Neuronal stem cell (in vitro differentiated cells): ENCODE measurements around the gene GBP5. TPM values are rescaled to one million over a fixed set of nuclear protein-coding genes. Genes with fewer than 3 reads are reported as not detected.
"Not testable (repeated sequence)": the region's sequence is repeated elsewhere in the genome, so short reads cannot be mapped to it uniquely, and the experiment has no call there.

ENCODE experiments used
- DNase-seq: peaks from one replicate; pipeline ENCODE4 v3.0.0-alpha.2; 2013; ENCODE audit warnings: low spot score
- H2AFZ ChIP-seq: one replicate; pipeline ENCODE4 v1.6.1; 2013; ENCODE audit warnings: mild to moderate bottlenecking, low read length, inconsistent platforms
- H2AK5ac ChIP-seq: 2 replicates; pipeline ENCODE4 v1.6.1; 2013; ENCODE audit warnings: low read depth, mild to moderate bottlenecking, inconsistent platforms, low read length, moderate library complexity, mixed read lengths
- H2BK120ac ChIP-seq: 2 replicates; pipeline ENCODE4 v1.6.1; 2013; ENCODE audit warnings: low read depth, mild to moderate bottlenecking, inconsistent platforms, low read length, moderate library complexity, mixed read lengths
- H2BK12ac ChIP-seq: one replicate; pipeline ENCODE4 v1.6.1; 2013; ENCODE audit warnings: low read length, inconsistent platforms
- H2BK15ac ChIP-seq: 2 replicates; pipeline ENCODE4 v1.6.1; 2013; ENCODE audit warnings: mild to moderate bottlenecking, low read length, inconsistent platforms, mixed read lengths
- H2BK5ac ChIP-seq: one replicate; pipeline ENCODE4 v1.6.1; 2013; ENCODE audit warnings: inconsistent platforms, mild to moderate bottlenecking, low read length, moderate library complexity
- H3K14ac ChIP-seq: one replicate; pipeline ENCODE4 v1.6.1; 2013; ENCODE audit warnings: low read length, inconsistent platforms
- H3K18ac ChIP-seq: 2 replicates; pipeline ENCODE4 v1.6.1; 2013; ENCODE audit warnings: low read length, inconsistent platforms
- H3K23ac ChIP-seq: 2 replicates; pipeline ENCODE4 v1.6.1; 2013; ENCODE audit warnings: low read depth, mild to moderate bottlenecking, mixed read lengths, low read length, inconsistent platforms; ENCODE audit not compliant: poor library complexity
- H3K27ac ChIP-seq: replicated peaks from 3 replicates; pipeline ENCODE4 v1.5.1; 2013; ENCODE audit warnings: low read length, inconsistent platforms
- H3K27me3 ChIP-seq, 3 experiments: 2 replicates each; pipeline ENCODE4 v1.6.1; 2013; ENCODE audit warnings: low read length in 3 of 3, mild to moderate bottlenecking in 2 of 3, inconsistent platforms in 1 of 3, low read depth in 1 of 3, mixed read lengths in 1 of 3, moderate library complexity in 1 of 3; ENCODE audit not compliant: control insufficient read depth in 3 of 3, insufficient read depth in 3 of 3
- H3K36me3 ChIP-seq, 2 donors: replicated peaks in 1 of 2; 2 replicates each; pipeline ENCODE4 v1.6.1; 2013; ENCODE audit warnings: low read length in 2 of 2; ENCODE audit not compliant: control insufficient read depth in 2 of 2, insufficient read depth in 2 of 2
- H3K4ac ChIP-seq: 2 replicates; pipeline ENCODE4 v1.6.1; 2013; ENCODE audit warnings: inconsistent platforms, mild to moderate bottlenecking, low read length, moderate library complexity
- H3K4me1 ChIP-seq, 2 donors: 1 replicate in 1 of 2; 2 replicates in 1 of 2; pipeline ENCODE4 v1.6.1; 2013; ENCODE audit warnings: low read length in 2 of 2, low read depth in 1 of 2; ENCODE audit not compliant: control insufficient read depth in 2 of 2, insufficient read depth in 1 of 2
- H3K4me2 ChIP-seq: one replicate; pipeline ENCODE4 v1.6.1; 2013; ENCODE audit warnings: mild to moderate bottlenecking, low read length, inconsistent platforms; ENCODE audit not compliant: insufficient read depth, poor library complexity, severe bottlenecking
- H3K4me3 ChIP-seq, 2 donors: 2 replicates each; pipeline ENCODE4 v1.5.1; 2013; ENCODE audit warnings: low read length in 2 of 2, mild to moderate bottlenecking in 2 of 2, inconsistent platforms in 1 of 2, moderate library complexity in 1 of 2
- H3K79me1 ChIP-seq: one replicate; pipeline ENCODE4 v1.6.1; 2013; ENCODE audit warnings: low read depth, mild to moderate bottlenecking, inconsistent platforms, low read length, moderate library complexity
- H3K9ac ChIP-seq: one replicate; pipeline ENCODE4 v1.6.1; 2013; ENCODE audit warnings: mild to moderate bottlenecking, low read depth, low read length, inconsistent platforms; ENCODE audit not compliant: poor library complexity
- H3K9me3 ChIP-seq, 2 donors: replicated peaks in 1 of 2; 2 replicates each; pipeline versions ENCODE3 to v1.6.1; 2013; ENCODE audit warnings: low read length in 2 of 2, mild to moderate bottlenecking in 2 of 2, inconsistent platforms in 1 of 2, low read depth in 1 of 2, mixed read lengths in 1 of 2, moderate library complexity in 1 of 2; ENCODE audit not compliant: control insufficient read depth in 2 of 2, insufficient read depth in 1 of 2
- H4K8ac ChIP-seq: one replicate; pipeline ENCODE4 v1.6.1; 2013; ENCODE audit warnings: low read depth, mild to moderate bottlenecking, inconsistent platforms, low read length, moderate library complexity
- H4K91ac ChIP-seq: one replicate; pipeline ENCODE4 v1.6.1; 2013; ENCODE audit warnings: low read length, low read depth, mild to moderate bottlenecking, inconsistent platforms; ENCODE audit not compliant: poor library complexity
- WGBS, 2 donors: extraction: QIAGEN DNeasy Blood & Tissue Kit; methylation state at CpG; one replicate each; pipeline ENCODE4 v1.1.7; 2013; ENCODE audit warnings: missing lambda C conversion rate in 2 of 2, mixed read lengths in 1 of 2; ENCODE audit not compliant: insufficient read length in 2 of 2, insufficient replicate concordance in 1 of 2; ENCODE audit errors: extremely low coverage in 2 of 2; 5-methylcytosine and 5-hydroxymethylcytosine counted together
- polyA plus RNA-seq, 2 experiments: library from polyadenylated mRNA; stranded (reverse); fragments of 200-250 nt; gene quantifications; one replicate each; pipeline ENCODE4 v1.2.3, GENCODE V29; 2013

Gene GBP5
- not detected for polyA plus RNA-seq (2013, experiment 1 of 2)
- not detected for polyA plus RNA-seq (2013, experiment 2 of 2)

DNA sequence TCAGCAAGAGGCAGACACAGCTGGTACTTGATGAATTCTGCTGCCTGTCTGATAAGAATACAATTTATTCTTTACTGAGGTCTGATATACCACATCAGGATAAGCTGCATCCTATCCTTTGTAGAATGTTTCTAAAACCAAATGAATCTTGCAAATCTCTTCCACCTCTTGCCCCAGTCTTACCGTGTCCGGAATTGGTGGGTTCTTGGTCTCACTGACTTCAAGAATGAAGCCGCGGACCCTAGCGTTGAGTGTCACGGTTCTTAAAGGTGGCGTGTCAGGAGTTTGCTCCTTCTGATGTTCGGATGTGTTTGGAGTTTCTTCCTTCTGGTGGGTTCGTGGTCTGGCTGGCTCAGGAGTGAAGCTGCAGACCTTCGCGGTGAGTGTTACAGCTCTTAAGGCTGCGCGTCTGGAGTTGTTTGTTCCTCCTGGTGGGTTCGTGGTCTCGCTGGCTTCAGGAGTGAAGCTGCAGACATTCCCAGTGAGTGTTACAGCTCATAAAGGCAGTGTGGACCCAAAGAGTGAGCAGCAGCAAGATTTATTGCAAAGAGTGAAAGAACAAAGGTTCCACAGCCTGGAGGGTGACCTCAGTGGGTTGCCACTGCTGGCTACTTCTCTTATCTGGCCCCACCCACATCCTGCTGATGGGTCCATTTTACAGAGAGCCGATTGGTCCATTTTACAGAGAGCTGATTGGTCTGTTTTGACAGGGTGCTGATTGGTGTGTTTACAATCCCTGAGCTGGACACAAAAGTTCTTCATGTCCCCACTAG, at the start of gene GBP5:
TSS of gene GBP5 (minus strand) at position 592 of the 773 bp plus-strand sequence. CDS start 3,305 bp downstream, outside the sequence.
- H3K4me3 ChIP-seq, H2BK15ac ChIP-seq, H3K79me1 ChIP-seq, H3K14ac ChIP-seq, H2BK12ac ChIP-seq, H4K91ac ChIP-seq, H2BK120ac ChIP-seq, H3K27ac ChIP-seq, H3K4ac ChIP-seq, H2AK5ac ChIP-seq, H3K27me3 ChIP-seq, H3K9ac ChIP-seq, H3K36me3 ChIP-seq, DNase-seq, H2BK5ac ChIP-seq, H3K9me3 ChIP-seq, H3K4me2 ChIP-seq, H4K8ac ChIP-seq, H3K4me1 ChIP-seq, H2AFZ ChIP-seq: not testable (repeated sequence)
- peak within 1 kb of the TSS; percentile 62 for H3K23ac ChIP-seq
- H3K18ac ChIP-seq = peak within 1 kb of the TSS; percentile 74
- WGBS, 2 donors = no CpG with 5 or more reads among the region's 16 CpGs

- Histone ChIP-seq H4K8ac (no peak overlapping the region), H2BK120ac (no peak overlapping the region), H3K18ac (no peak overlapping the region), H3K36me3 (no peaks in the 10 kb centered on the region), H3K27ac (no peak overlapping the region), H3K23ac (no peak overlapping the region), H3K9ac (no peak overlapping the region), H3K4me2 (no peak overlapping the region), H2BK12ac (no peak overlapping the region), H3K4me3 (no peak overlapping the region), H2AFZ (no peak overlapping the region), H2BK15ac (no peak overlapping the region), H2AK5ac (no peak overlapping the region), H3K4ac (no peak overlapping the region), H2BK5ac (no peak overlapping the region), H3K9me3 (no peaks in the 10 kb centered on the region), H3K79me1 (no peaks in the 10 kb centered on the region), H4K91ac (no peak overlapping the region), H3K4me1 (no peaks in the 10 kb centered on the region), H3K27me3 (no peaks in the 10 kb centered on the region), H3K14ac (no peak overlapping the region)
- no peak for DNase-seq
- WGBS, 2 donors = no CpG with 5 or more reads among the region's 1 CpG
Measured at GRCh38 chr1:89322402-89322801, 49.7 kb upstream of the GBP5 start.

- H3K14ac ChIP-seq = no peak overlapping the region
- no peak overlapping the region for H3K4ac ChIP-seq
- no peaks in the 10 kb centered on the region for H3K27me3 ChIP-seq
Measured at GRCh38 chr1:89312572-89312971, 39.9 kb upstream of the GBP5 start.

GRCh38 chr1:89311757-89312156, 39.1 kb upstream of the GBP5 start:
- Histone ChIP-seq H2BK12ac (no peak overlapping the region), H3K79me1 (no peaks in the 10 kb centered on the region), H3K4me1 (peaks cover 0 to 3% of the 10 kb centered on the region in 2 donors), H2AFZ (no peak overlapping the region), H2AK5ac (no peak overlapping the region), H2BK5ac (no peak overlapping the region), H4K8ac (no peak overlapping the region), H3K9me3 (no peaks in the 10 kb centered on the region), H3K36me3 (no peaks in the 10 kb centered on the region), H3K14ac (no peak overlapping the region), H3K4me2 (no peak overlapping the region), H3K18ac (no peak overlapping the region), H3K27me3 (no peaks in the 10 kb centered on the region), H2BK120ac (no peak overlapping the region), H4K91ac (no peak overlapping the region), H3K27ac (no peak overlapping the region), H3K4ac (no peak overlapping the region), H3K23ac (no peak overlapping the region), H3K4me3 (no peak overlapping the region), H2BK15ac (no peak overlapping the region), H3K9ac (no peak overlapping the region)
- no CpG with 5 or more reads among the region's 4 CpGs for WGBS, 2 donors
- DNase-seq = no peak

More at GRCh38 chr1:89312572-89312971, 39.9 kb upstream of the GBP5 start:
- peaks cover 0 to 3% of the 10 kb centered on the region in 2 donors for H3K4me1 ChIP-seq
- H2BK15ac ChIP-seq = no peak overlapping the region
- H2BK120ac ChIP-seq = no peak overlapping the region
- no peak overlapping the region for H3K27ac ChIP-seq
- no peak overlapping the region for H4K8ac ChIP-seq
- H2BK12ac ChIP-seq = no peak overlapping the region
- no peak overlapping the region for H3K4me2 ChIP-seq
- H3K9me3 ChIP-seq = no peaks in the 10 kb centered on the region
- no peaks in the 10 kb centered on the region for H3K79me1 ChIP-seq
- no peak overlapping the region for H2BK5ac ChIP-seq
- H3K4me3 ChIP-seq = no peak overlapping the region
- no peak for DNase-seq
- no peak overlapping the region for H3K18ac ChIP-seq
- no peaks in the 10 kb centered on the region for H3K36me3 ChIP-seq
- H3K9ac ChIP-seq = no peak overlapping the region
- no peak overlapping the region for H3K23ac ChIP-seq
- no peak overlapping the region for H2AK5ac ChIP-seq
- no peak overlapping the region for H4K91ac ChIP-seq
- no peak overlapping the region for H2AFZ ChIP-seq
